Tibial artery (tissue), 4 donors: Measurements from ENCODE around the gene TBC1D20.

Source experiments
- DNase-seq, 2 donors: peaks; one replicate each; pipeline ENCODE4 v3.0.0-alpha.2; 2019
- H3K27ac ChIP-seq, 2 donors: fragments of 200-600 bp; sonication (generic) in 1 of 2; 1 replicate in 1 of 2; 2 replicates in 1 of 2; pipeline ENCODE4 v1.5.1; 2018 to 2019; ENCODE audit warnings: mild to moderate bottlenecking in 1 of 2
- H3K27me3 ChIP-seq, 2 donors: fragments of 200-600 bp; sonication (generic) in 1 of 2; one replicate each; pipeline versions ENCODE4 v1.5.1 to v1.6.0; 2016 to 2019
- H3K36me3 ChIP-seq, 3 donors: fragments of 200-600 bp; sonication (generic) in 2 of 3; one replicate each; pipeline ENCODE4 v1.5.1; 2016 to 2019; ENCODE audit warnings: mild to moderate bottlenecking in 2 of 3
- H3K4me1 ChIP-seq, 4 donors: fragments of 200-600 bp; sonication (generic) in 2 of 4; 1 replicate in 3 of 4; 2 replicates in 1 of 4; pipeline ENCODE4 v1.5.1; 2016 to 2019
- H3K4me3 ChIP-seq, 2 donors: fragments of 200-600 bp; sonication (generic) in 1 of 2; 1 replicate in 1 of 2; 2 replicates in 1 of 2; pipeline ENCODE4 v1.5.1; 2018 to 2019; ENCODE audit warnings: mild to moderate bottlenecking in 2 of 2
- H3K9me3 ChIP-seq, 3 donors: fragments of 200-600 bp; sonication (generic) in 1 of 3; one replicate each; pipeline ENCODE4 v1.5.1; 2016 to 2019
- intact Hi-C: fragments of 100-400 bp; cut with DNase I; formaldehyde crosslinking; loops from one replicate; pipeline ENCODE4 v1.15.0; 2023; ENCODE audit warnings: low total_unique reads
- TF ChIP-seq, protein P1 (sequence below), 2 experiments: fragments of 200-600 bp in 1 of 2; fragments of 450-650 bp in 1 of 2; IDR thresholded peaks; one replicate each; pipeline ENCODE4 v1.5.1; 2017 to 2019; ENCODE audit warnings: antibody characterized with exemption in 2 of 2, mild to moderate bottlenecking in 1 of 2, moderate library complexity in 1 of 2

The TBC1D20 gene

DNA sequence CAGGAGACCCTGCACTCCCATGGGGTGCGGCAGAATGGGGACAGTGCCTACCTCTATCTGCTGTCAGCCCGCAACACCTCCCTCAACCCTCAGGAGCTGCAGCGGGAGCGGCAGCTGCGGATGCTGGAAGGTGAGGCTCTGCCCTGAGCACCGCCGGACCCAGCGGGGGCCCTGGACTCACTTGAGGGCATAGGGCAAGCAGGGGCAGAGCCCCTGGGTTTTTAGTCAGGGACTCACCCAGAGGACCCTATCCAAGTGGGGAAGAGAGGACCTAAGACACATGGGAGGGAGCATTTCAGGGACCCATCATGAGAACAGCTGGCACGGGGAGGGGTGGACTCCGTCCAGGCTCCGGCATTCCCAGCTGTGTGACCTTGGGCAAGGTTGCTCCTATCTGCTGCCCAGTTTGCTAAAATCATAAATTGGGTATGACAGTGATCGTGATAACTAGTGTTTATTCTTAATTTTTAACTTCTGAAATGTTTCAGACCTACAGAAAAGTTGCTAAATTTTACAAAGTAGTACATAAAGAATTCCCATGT lies 44.5 kb downstream of the TBC1D20 start:
- H3K27ac ChIP-seq = no peak overlapping the region
- peaks cover 26 to 62% (median 48%) of the 10 kb centered on the region in 3 donors for H3K36me3 ChIP-seq
- intact Hi-C loops = no loop called here
- no peaks in the 10 kb centered on the region for H3K27me3 ChIP-seq
- peak in 1 of 2 donors; percentile 46 for DNase-seq
- TF ChIP-seq, protein P1, sequence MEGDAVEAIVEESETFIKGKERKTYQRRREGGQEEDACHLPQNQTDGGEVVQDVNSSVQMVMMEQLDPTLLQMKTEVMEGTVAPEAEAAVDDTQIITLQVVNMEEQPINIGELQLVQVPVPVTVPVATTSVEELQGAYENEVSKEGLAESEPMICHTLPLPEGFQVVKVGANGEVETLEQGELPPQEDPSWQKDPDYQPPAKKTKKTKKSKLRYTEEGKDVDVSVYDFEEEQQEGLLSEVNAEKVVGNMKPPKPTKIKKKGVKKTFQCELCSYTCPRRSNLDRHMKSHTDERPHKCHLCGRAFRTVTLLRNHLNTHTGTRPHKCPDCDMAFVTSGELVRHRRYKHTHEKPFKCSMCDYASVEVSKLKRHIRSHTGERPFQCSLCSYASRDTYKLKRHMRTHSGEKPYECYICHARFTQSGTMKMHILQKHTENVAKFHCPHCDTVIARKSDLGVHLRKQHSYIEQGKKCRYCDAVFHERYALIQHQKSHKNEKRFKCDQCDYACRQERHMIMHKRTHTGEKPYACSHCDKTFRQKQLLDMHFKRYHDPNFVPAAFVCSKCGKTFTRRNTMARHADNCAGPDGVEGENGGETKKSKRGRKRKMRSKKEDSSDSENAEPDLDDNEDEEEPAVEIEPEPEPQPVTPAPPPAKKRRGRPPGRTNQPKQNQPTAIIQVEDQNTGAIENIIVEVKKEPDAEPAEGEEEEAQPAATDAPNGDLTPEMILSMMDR (IDR thresholded peaks at IDR 0.05) = no peak
- no peaks in the 10 kb centered on the region for H3K9me3 ChIP-seq
- no peaks in the 10 kb centered on the region for H3K4me1 ChIP-seq
- no peak overlapping the region for H3K4me3 ChIP-seq

DNA sequence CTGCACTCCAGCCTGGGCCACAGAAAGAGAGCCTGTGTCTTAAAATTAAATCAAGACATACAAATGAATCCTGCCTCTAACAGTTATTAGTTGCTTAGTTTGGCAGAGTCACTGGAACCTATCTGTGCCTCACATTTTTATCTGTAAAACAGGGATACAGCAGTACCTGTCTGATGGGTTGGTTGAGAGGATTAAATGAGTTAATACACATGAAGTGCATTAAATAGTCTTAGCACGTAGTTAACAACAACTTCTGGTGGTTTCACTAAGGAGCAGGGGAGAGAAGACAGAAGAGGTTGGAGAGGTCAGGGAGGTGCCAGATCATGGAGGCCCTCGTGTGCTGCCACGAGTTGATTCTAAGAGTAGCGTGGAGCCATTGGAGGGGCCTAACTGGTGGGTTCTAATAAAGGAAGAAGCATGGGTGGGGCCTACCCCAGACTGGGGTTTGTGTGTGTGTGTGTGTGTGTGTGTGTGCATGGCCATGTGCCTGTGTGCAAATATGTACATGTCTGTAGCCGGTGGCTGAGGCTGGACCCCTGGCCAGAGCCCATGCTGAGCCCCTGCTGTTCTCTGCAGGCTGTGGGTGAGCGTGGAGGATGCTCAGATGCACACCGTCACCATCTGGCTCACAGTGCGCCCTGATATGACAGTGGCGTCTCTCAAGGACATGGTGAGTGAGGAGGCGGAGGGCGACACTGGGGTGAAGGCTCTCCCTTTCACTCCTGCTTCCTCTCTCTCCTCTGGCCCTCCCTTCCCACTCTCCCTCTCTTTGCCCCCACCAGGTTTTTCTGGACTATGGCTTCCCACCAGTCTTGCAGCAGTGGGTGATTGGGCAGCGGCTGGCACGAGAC lies 45.2 kb downstream of the TBC1D20 start:
- Histone ChIP-seq H3K36me3 (peaks cover 26 to 58% (median 45%) of the 10 kb centered on the region in 3 donors), H3K27me3 (no peaks in the 10 kb centered on the region), H3K27ac (no peak overlapping the region), H3K9me3 (no peaks in the 10 kb centered on the region), H3K4me1 (no peaks in the 10 kb centered on the region), H3K4me3 (no peak overlapping the region)
- intact Hi-C loops = no loop called here
- TF ChIP-seq, protein P1 (IDR thresholded peaks at IDR 0.05) = no peak
- DNase-seq = peak in 1 of 2 donors; percentile 29

DNA sequence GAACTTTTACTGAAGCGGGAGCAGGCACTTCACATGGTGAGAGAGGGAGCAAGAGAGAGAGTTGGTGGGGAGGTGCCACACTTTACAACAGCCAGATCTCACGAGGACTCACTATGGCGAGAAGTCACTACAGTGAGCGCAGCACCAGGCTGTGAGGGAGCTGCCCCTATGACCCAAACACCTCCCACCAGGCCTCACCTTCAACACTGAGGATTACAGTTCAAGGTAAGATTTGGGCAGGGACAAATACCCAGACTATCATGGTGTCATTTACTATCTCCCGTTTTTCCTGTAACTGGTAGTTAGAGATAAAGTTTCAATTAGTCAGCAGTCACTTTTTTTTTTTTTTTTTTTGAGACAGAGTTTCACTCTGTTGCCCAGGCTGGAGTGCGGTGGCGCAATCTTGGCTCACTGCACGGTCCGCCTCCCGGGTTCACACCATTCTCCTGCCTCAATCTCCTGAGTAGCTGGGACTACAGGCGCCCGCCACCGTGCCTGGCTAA lies 46.5 kb downstream of the TBC1D20 start:
- H3K4me3 ChIP-seq = no peak overlapping the region
- H3K4me1 ChIP-seq = no peaks in the 10 kb centered on the region
- no peak overlapping the region for H3K27ac ChIP-seq
- H3K27me3 ChIP-seq = no peaks in the 10 kb centered on the region
- intact Hi-C loops = no loop called here
- DNase-seq = peak in 1 of 2 donors; percentile 13
- peaks cover 30 to 58% (median 41%) of the 10 kb centered on the region in 3 donors for H3K36me3 ChIP-seq
- TF ChIP-seq, protein P1 (IDR thresholded peaks at IDR 0.05) = no peak
- H3K9me3 ChIP-seq = no peaks in the 10 kb centered on the region

DNA sequence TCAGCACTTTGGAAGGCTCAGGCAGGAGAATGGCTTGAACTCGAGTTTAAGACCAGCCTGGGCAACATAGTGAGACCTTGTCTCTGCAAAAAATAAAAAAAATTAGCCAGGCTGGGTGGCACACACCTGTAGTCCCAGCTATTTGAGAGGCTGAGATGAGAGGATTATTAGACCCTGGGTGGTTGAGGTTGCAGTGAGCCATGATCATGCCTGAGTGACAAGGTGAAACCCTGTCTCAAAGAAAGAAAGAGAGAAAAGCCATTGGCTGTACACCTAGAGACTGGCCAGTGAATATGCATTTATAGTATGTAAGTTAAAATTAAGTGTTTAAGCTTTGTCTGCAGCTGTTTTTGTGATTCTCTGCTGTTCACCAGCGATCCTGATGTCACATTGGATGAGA lies 48.2 kb downstream of the TBC1D20 start:
- Histone ChIP-seq H3K27me3 (no peaks in the 10 kb centered on the region), H3K4me1 (peaks cover 0 to 14% (median 11%) of the 10 kb centered on the region in 4 donors), H3K4me3 (no peak overlapping the region), H3K27ac (no peak overlapping the region), H3K9me3 (no peaks in the 10 kb centered on the region), H3K36me3 (peaks cover 20 to 49% (median 26%) of the 10 kb centered on the region in 3 donors)
- intact Hi-C loops = no loop called here
- TF ChIP-seq, protein P1 (IDR thresholded peaks at IDR 0.05) = no peak
- no peak for DNase-seq

DNA sequence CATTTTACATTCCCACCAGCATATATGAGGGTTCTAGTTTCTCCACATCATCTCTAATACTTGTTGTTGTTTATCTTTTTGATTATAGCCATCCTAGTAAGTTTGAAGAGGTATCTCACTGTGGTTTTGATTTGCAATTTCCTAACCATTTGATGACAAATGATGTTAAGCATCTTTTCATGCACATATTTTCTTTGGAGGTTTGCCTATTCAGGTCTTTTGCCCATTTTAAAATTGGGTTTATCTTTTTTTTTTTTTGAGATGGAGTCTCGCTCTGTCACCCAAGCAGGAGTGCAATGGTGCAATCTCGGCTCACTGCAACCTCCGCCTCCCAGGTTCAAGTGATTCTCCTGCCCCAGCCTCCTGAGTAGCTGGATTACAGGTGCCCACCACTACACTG lies 50.3 kb downstream of the TBC1D20 start:
- no peak overlapping the region for H3K27ac ChIP-seq
- peaks cover 0 to 21% (median 16%) of the 10 kb centered on the region in 4 donors for H3K4me1 ChIP-seq
- no peak overlapping the region for H3K4me3 ChIP-seq
- peak in 1 of 2 donors; percentile 7 for DNase-seq
- no peaks in the 10 kb centered on the region for H3K27me3 ChIP-seq
- no peaks in the 10 kb centered on the region for H3K9me3 ChIP-seq
- TF ChIP-seq, protein P1 (IDR thresholded peaks at IDR 0.05) = no peak
- H3K36me3 ChIP-seq = peaks cover 8 to 33% (median 12%) of the 10 kb centered on the region in 3 donors
- intact Hi-C loops = no loop called here
